ENCODE data around the gene OR2V2.

DNA sequence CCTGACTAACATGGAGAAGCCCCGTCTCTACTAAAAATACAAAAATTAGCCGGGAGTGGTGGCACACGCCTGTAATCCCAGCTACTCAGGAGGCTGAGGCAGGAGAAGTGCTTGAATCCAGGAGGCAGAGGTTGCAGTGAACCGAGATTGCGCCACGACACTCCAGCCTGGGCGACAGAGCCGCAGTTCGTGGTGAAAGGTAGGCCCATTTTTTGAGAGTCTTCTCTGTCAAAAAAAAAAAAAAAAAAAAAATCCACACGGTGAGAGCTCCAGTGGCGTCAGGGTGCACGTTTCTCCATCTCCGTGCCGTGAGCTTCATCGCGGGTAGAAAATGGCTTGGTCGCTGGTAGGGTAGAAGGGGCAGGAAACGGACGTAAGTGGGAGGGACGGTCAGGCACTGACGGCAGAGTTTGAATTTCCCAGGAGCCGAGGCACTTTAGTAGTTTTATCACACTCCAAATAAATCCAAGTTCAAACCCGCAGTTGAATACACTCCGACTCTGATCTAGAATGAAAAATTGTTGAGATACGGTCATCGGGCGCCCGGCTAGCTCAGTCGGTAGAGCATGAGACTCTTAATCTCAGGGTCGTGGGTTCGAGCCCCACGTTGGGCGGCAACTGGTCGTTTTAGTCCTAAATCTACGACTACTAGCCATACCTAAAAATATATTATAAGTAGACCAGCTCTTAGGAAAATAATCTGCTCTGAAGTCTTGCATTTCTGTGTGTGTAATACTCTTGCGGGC lies 60.0 kb downstream of the OR2V2 start:
- TF ChIP-seq, protein P1, sequence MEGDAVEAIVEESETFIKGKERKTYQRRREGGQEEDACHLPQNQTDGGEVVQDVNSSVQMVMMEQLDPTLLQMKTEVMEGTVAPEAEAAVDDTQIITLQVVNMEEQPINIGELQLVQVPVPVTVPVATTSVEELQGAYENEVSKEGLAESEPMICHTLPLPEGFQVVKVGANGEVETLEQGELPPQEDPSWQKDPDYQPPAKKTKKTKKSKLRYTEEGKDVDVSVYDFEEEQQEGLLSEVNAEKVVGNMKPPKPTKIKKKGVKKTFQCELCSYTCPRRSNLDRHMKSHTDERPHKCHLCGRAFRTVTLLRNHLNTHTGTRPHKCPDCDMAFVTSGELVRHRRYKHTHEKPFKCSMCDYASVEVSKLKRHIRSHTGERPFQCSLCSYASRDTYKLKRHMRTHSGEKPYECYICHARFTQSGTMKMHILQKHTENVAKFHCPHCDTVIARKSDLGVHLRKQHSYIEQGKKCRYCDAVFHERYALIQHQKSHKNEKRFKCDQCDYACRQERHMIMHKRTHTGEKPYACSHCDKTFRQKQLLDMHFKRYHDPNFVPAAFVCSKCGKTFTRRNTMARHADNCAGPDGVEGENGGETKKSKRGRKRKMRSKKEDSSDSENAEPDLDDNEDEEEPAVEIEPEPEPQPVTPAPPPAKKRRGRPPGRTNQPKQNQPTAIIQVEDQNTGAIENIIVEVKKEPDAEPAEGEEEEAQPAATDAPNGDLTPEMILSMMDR (IDR thresholded peaks at IDR 0.05): no peak
- no peak for TF ChIP-seq POLR2A (IDR thresholded peaks at IDR 0.05)

Measured in right lobe of liver (tissue), 4 donors.